Ishikawa (cell line): ENCODE data around the gene THAP4.

Experiments
- CEBPB ChIP-seq: IDR thresholded peaks from 2 replicates; pipeline ENCODE4 v1.6.1; 2012
- CREB1 ChIP-seq: IDR thresholded peaks from 2 replicates; pipeline ENCODE4 v1.6.1; 2012; ENCODE audit warnings: low read depth
- EGR1 ChIP-seq: IDR thresholded peaks from 2 replicates; pipeline ENCODE4 v1.6.1; 2012
- FOXM1 ChIP-seq: IDR thresholded peaks from 2 replicates; pipeline ENCODE4 v1.6.1; 2012; ENCODE audit warnings: low read depth, borderline replicate concordance
- NFIC ChIP-seq: IDR thresholded peaks from 2 replicates; pipeline ENCODE4 v1.6.1; 2012
- RAD21 ChIP-seq: IDR thresholded peaks from 2 replicates; pipeline ENCODE4 v1.6.1; 2012; ENCODE audit warnings: low read depth
- TAF1 ChIP-seq: IDR thresholded peaks from 2 replicates; pipeline ENCODE4 v1.6.1; 2012; ENCODE audit warnings: low read depth, mild to moderate bottlenecking
- TCF12 ChIP-seq: IDR thresholded peaks from 2 replicates; pipeline ENCODE4 v1.6.1; 2012; ENCODE audit warnings: low read depth
- TEAD4 ChIP-seq: IDR thresholded peaks from 2 replicates; pipeline ENCODE4 v1.6.1; 2012
- YY1 ChIP-seq: IDR thresholded peaks from 2 replicates; pipeline ENCODE4 v1.6.1; 2012; ENCODE audit warnings: low read depth
- ZBTB7A ChIP-seq: IDR thresholded peaks from 2 replicates; pipeline ENCODE4 v1.6.1; 2012; ENCODE audit warnings: low read depth
- TF ChIP-seq, protein P1 (sequence below): IDR thresholded peaks from 2 replicates; pipeline ENCODE4 v1.6.1; 2012
- TF ChIP-seq, protein P2 (sequence below): IDR thresholded peaks from 2 replicates; pipeline ENCODE4 v1.6.1; 2012
- TF ChIP-seq, protein P3 (sequence below): IDR thresholded peaks from 2 replicates; pipeline ENCODE4 v1.6.1; 2012; ENCODE audit warnings: low read depth, mild to moderate bottlenecking

The THAP4 gene

DNA sequence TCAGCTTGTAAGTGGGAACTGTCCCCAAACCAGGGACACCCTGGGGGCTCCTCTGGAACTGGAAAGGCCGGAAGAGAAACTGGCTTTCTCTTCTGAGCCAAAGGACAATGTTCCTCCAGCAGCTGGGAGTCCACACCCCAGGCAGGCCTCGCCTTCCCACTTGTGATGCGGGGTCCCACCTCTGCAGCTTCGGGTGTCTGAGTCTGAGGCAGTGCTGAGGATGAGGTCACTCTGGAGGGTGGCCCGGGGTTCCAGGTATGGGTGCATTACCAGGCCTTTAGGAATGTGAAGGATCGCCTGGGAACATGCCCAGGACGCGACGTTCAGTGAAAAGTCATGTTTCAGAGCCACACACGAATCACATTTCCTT, 96.6 kb downstream of the THAP4 start:
- TF ChIP-seq ZBTB7A (no peak; the same call in 1 of the 2 replicates), EGR1 (no peak), NFIC (no peak), YY1 (no peak), RAD21 (no peak)
- TF ChIP-seq, protein P1, sequence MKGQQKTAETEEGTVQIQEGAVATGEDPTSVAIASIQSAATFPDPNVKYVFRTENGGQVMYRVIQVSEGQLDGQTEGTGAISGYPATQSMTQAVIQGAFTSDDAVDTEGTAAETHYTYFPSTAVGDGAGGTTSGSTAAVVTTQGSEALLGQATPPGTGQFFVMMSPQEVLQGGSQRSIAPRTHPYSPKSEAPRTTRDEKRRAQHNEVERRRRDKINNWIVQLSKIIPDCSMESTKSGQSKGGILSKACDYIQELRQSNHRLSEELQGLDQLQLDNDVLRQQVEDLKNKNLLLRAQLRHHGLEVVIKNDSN = no peak

DNA sequence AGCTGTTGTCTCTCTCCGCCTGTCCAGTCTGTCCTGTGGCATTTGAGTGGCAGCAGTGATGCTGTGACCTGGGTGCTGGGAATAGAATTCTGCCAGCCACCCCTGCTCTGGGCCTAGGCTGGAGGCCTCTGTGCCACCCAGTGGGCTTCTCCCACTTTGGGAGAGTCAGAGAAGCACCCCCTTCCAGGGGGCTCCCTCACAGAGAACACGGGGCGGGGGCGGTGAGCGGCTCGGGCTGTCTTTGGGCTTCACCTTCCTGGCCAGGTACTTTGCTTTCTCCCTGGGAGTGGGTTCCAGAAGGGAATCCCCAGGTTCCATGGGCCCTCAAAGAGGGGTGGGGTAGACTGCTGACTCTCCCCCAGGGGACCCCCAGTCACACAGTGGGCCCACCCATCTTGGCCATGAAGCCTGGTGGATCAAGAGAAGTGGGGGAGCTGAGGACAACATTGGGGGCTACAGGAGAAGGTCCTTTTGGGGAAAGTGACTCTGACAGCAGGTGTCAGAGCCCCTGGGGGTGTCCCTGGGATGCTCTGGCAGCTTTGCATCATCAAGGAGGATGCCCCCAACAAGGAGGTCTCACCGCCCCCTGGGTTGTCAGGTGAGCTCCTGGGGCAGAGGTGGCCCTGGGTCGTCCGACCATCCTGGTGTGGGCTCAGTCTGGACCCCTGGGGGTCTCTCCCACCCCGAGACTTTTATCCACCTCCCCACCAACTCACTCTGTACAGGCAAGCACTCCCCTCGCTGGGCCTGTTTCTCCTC, 97.2 kb downstream of the THAP4 start:
- TF ChIP-seq, protein P2, sequence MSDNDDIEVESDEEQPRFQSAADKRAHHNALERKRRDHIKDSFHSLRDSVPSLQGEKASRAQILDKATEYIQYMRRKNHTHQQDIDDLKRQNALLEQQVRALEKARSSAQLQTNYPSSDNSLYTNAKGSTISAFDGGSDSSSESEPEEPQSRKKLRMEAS = no peak

DNA sequence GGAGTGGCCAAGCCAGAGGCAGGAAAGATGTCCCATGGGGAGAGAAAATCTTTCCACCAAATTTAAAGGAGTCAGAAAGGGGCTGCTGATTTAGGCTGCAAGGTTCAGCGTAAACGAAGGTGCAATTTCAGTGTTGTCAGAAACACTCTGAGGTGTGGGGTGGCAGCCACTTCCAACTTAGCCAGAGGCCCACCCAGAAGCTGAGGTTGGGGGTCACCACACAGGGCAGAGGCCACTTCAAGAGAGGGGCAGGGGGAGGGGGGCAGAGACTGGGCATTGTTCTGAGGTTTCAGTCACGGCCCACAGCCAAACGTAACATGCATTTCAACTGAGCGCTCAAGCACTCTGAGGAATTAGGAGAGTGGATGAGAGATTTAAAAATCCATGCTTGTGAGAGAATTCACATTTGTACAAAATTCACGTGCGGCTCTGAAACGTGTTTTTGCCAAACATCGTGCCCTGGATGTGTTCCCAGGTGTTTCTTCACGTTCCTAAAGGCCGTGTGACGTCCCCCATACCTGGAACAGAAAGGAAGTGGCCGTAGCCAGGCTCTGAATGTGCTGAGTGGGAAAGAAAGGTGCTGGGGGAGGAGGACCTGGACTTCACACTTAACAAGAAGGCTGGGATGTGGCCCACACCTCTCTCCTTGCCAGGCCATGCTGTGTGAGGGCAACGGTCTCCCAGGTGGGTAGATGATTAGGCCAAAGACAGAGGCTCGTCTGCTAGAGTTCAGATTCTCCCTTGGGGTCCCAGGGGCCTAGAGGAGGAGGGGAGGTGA, 97.9 kb downstream of the THAP4 start:
- TF ChIP-seq TEAD4 = no peak

DNA sequence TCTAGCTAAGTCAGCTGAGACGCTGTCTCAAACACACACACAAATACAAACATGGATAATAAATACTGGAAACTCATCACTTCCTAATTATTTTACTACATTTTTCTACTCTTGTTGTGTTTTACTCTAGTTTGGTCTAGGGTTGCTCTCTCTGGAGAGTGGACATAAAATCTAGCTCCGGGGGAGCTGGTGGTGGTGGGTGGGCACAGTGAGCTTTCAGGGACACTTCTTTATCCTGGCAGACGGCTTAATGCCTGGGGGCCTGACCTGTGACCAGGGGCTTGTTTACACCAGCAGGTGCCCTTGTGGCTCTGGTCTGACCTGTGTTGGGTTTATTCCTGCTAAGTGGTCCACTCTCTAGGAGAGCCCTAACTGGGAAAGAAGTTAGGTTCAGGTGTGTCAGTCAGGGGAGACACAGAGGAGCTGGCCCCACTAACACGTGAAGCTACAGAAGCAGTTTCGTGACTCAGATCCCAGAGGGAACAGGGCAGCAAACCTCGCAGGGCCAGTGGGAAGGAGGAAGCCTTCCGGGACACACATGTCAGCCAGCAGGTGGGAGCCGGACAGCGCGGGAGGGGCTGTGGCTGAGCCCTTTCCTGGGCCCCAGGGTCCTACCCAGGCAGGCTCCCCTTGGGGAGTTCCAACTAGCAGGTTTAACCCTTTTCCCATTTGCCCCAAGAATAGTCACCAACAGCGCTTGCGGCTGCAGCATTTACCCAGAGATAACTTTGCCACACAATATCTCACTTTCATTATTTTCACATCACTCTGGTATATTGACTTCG, 100.9 kb downstream of the THAP4 start:
- TF ChIP-seq CEBPB (no peak), NFIC (no peak)

DNA sequence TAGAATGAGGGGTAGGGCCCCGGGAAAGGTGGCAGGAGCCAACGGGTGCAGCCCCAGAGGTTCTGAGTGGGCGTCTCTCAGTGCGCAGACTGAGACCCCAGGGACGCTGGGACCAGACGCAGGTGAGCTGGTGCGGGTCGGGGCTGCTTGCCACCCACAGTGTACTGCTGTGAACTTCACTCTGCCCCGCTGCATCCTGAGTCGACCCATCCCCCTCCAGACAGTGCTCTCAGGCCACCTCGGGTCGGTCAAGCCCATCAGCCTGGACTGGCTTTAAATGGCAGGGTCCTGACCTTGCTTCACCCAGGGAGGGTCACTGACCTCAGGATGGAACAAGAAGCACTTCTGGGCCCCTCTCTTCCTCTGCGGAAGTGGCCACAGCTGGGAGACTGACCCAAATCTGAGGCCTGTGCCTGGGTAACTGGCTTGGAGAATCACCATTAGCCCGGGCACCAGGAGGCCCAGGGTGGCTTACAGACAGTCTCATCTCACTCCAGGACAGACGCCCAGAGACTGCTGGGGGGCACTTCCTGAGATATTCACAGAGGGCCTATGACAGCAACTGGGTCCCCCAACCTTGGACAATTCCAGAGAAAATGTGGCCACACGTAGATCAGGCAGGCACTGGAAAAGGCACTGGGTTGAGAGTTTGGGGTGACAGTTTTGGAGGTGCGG, 102.1 kb downstream of the THAP4 start:
- TF ChIP-seq ZBTB7A = no peak
- TF ChIP-seq TAF1 = no peak
- TF ChIP-seq, protein P1 = no peak
- no peak for TF ChIP-seq RAD21
- no peak for TF ChIP-seq YY1
- TF ChIP-seq CREB1 = no peak
- no peak for TF ChIP-seq NFIC
- TF ChIP-seq CEBPB = no peak
- TF ChIP-seq EGR1 = no peak
- TF ChIP-seq FOXM1 = no peak
- TF ChIP-seq, protein P3, sequence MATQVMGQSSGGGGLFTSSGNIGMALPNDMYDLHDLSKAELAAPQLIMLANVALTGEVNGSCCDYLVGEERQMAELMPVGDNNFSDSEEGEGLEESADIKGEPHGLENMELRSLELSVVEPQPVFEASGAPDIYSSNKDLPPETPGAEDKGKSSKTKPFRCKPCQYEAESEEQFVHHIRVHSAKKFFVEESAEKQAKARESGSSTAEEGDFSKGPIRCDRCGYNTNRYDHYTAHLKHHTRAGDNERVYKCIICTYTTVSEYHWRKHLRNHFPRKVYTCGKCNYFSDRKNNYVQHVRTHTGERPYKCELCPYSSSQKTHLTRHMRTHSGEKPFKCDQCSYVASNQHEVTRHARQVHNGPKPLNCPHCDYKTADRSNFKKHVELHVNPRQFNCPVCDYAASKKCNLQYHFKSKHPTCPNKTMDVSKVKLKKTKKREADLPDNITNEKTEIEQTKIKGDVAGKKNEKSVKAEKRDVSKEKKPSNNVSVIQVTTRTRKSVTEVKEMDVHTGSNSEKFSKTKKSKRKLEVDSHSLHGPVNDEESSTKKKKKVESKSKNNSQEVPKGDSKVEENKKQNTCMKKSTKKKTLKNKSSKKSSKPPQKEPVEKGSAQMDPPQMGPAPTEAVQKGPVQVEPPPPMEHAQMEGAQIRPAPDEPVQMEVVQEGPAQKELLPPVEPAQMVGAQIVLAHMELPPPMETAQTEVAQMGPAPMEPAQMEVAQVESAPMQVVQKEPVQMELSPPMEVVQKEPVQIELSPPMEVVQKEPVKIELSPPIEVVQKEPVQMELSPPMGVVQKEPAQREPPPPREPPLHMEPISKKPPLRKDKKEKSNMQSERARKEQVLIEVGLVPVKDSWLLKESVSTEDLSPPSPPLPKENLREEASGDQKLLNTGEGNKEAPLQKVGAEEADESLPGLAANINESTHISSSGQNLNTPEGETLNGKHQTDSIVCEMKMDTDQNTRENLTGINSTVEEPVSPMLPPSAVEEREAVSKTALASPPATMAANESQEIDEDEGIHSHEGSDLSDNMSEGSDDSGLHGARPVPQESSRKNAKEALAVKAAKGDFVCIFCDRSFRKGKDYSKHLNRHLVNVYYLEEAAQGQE = no peak
- TF ChIP-seq TCF12 = no peak
- TF ChIP-seq TEAD4 = no peak
